Measurements from ENCODE around the gene LGALS8.

DNA sequence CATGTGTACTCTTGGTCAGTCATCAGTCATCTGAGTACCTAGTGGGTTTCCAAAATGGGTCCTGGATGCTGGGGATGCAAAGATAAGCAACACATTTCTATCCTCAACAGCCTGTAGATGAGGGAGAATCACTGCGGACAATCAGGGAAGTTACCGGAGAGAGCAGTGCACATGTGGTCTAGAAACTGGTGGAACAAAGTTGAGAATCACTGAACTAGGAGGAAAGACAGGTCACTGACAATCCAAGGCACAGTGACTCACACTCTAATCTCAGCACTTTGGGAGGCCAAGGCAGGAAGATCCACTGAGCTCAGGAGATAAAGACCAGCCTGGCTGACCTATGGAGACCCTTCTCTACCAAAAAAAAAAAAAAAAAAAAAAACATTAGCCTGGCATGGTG, 31.4 kb upstream of the LGALS8 start:
- TF ChIP-seq, protein P1, sequence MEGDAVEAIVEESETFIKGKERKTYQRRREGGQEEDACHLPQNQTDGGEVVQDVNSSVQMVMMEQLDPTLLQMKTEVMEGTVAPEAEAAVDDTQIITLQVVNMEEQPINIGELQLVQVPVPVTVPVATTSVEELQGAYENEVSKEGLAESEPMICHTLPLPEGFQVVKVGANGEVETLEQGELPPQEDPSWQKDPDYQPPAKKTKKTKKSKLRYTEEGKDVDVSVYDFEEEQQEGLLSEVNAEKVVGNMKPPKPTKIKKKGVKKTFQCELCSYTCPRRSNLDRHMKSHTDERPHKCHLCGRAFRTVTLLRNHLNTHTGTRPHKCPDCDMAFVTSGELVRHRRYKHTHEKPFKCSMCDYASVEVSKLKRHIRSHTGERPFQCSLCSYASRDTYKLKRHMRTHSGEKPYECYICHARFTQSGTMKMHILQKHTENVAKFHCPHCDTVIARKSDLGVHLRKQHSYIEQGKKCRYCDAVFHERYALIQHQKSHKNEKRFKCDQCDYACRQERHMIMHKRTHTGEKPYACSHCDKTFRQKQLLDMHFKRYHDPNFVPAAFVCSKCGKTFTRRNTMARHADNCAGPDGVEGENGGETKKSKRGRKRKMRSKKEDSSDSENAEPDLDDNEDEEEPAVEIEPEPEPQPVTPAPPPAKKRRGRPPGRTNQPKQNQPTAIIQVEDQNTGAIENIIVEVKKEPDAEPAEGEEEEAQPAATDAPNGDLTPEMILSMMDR (conservative IDR thresholded peaks at IDR 0.05; ENCODE audit: low read depth, low read length): no peak
- TF ChIP-seq EZH2phosphoT487 (IDR thresholded peaks at IDR 0.05; ENCODE audit: borderline replicate concordance, low read length): no peak
